IPS-NIHi11 (cell line): ENCODE measurements around the gene OCA2.
A peak's percentile ranks its signal among the peaks of the same experiment; 100 is the strongest.
"Not testable (repeated sequence)": the region's sequence is repeated elsewhere in the genome, so short reads cannot be mapped to it uniquely, and the experiment has no call there.

ENCODE experiments used
- DNase-seq: peaks from one replicate; pipeline ENCODE4 v3.0.0; 2012; ENCODE audit warnings: mixed read lengths, low spot score

OCA2 gene

GRCh38 chr15:28002136-28002861 is 96.8 kb downstream of the OCA2 start:
- DNase-seq, result no peak

GRCh38 chr15:28001641-28002040 is 97.5 kb downstream of the OCA2 start:
- DNase-seq, result no peak

GRCh38 chr15:27993996-27994780 is 104.9 kb downstream of the OCA2 start:
- no peak for DNase-seq

GRCh38 chr15:27993544-27993943 is 105.6 kb downstream of the OCA2 start:
- DNase-seq, result no peak

- no peak for DNase-seq
These were observed 108.3 kb downstream of the OCA2 start for GRCh38 chr15:27990521-27991515.

- no peak for DNase-seq
These were observed 109.3 kb downstream of the OCA2 start for GRCh38 chr15:27989838-27990237.

- peak; percentile 41 for DNase-seq
These were observed 109.7 kb downstream of the OCA2 start for GRCh38 chr15:27989427-27989826.

GRCh38 chr15:27985099-27985498 is 114.0 kb downstream of the OCA2 start:
- DNase-seq, result no peak

- DNase-seq, result no peak
These were observed 115.6 kb downstream of the OCA2 start for GRCh38 chr15:27983496-27983895.

GRCh38 chr15:27977696-27978095 is 121.4 kb downstream of the OCA2 start:
- no peak for DNase-seq

GRCh38 chr15:27973886-27974285 is 125.2 kb downstream of the OCA2 start:
- no peak for DNase-seq

- no peak for DNase-seq
These were observed 128.3 kb downstream of the OCA2 start for GRCh38 chr15:27970661-27971392.

GRCh38 chr15:27967541-27967940 is 131.6 kb downstream of the OCA2 start:
- DNase-seq, result no peak

- DNase-seq, result no peak
These were observed 133.6 kb downstream of the OCA2 start for GRCh38 chr15:27965546-27965945.

GRCh38 chr15:27961801-27962200 is 137.3 kb downstream of the OCA2 start:
- DNase-seq, result no peak

- DNase-seq, result no peak
These were observed 140.1 kb downstream of the OCA2 start for GRCh38 chr15:27958911-27959578.

- DNase-seq, result peak; percentile 39
These were observed 142.8 kb downstream of the OCA2 start for GRCh38 chr15:27956285-27956684.

- no peak for DNase-seq
These were observed 144.0 kb downstream of the OCA2 start for GRCh38 chr15:27955087-27955486.

GRCh38 chr15:27952593-27952992 is 146.5 kb downstream of the OCA2 start:
- not testable (repeated sequence) for DNase-seq

- no peak for DNase-seq
These were observed 147.8 kb downstream of the OCA2 start for GRCh38 chr15:27951191-27951890.
